Naive thymus-derived CD8-positive, alpha-beta T cell (primary cell): ENCODE measurements around the gene IDI1. TPM values are rescaled to one million over a fixed set of nuclear protein-coding genes. Genes with fewer than 3 reads are reported as not detected.
A peak's percentile ranks its signal among the peaks of the same experiment; 100 is the strongest.
"Not testable (repeated sequence)": the region's sequence is repeated elsewhere in the genome, so short reads cannot be mapped to it uniquely, and the experiment has no call there.

ENCODE experiments used
- ATAC-seq, 2 donors: fragments of 150-1000 bp; cut with Tn5 transposase in 1 of 2; sonication (Bioruptor Pico), chemical (Tn5 transposase) in 1 of 2; 1 replicate in 1 of 2; 2 replicates in 1 of 2; pipeline ENCODE4 v1.10.0; 2021; ENCODE audit warnings: mild to moderate bottlenecking in 2 of 2, moderate library complexity in 2 of 2
- POLR2A ChIA-PET: fragments of 350-600 bp; sonication (Branson Sonifier 250); formaldehyde crosslinking; loops from one replicate; lab custom pipeline; 2021; ENCODE audit warnings: antibody characterized with exemption; lab: Charles Lee
- DNase-seq, 10 donors: peaks; one replicate each; pipeline versions ENCODE4 v3.0.0 to v3.0.0-alpha.2; 2020 to 2022
- H3K27ac Mint-ChIP-seq, 10 donors: one replicate each; pipeline ENCODE4 v1.8.0; 2020 to 2022; ENCODE audit warnings: mild to moderate bottlenecking in 10 of 10, mixed read lengths in 10 of 10, moderate library complexity in 4 of 10, inconsistent platforms in 1 of 10
- H3K27me3 Mint-ChIP-seq, 5 donors: one replicate each; pipeline ENCODE4 v1.8.0; 2021 to 2022; ENCODE audit warnings: mixed read lengths in 5 of 5
- H3K36me3 Mint-ChIP-seq, 3 donors: one replicate each; pipeline ENCODE4 v1.8.0; 2020 to 2022; ENCODE audit warnings: mixed read lengths in 3 of 3, mild to moderate bottlenecking in 2 of 3, inconsistent platforms in 1 of 3
- H3K4me1 Mint-ChIP-seq, 4 donors: one replicate each; pipeline ENCODE4 v1.8.0; 2021 to 2022; ENCODE audit warnings: mixed read lengths in 4 of 4
- H3K4me3 Mint-ChIP-seq, 10 donors: one replicate each; pipeline ENCODE4 v1.8.0; 2020 to 2022; ENCODE audit warnings: mild to moderate bottlenecking in 10 of 10, mixed read lengths in 10 of 10, moderate library complexity in 6 of 10, inconsistent platforms in 1 of 10
- H3K9me3 Mint-ChIP-seq, 9 donors: one replicate each; pipeline ENCODE4 v1.8.0; 2020 to 2022; ENCODE audit warnings: mixed read lengths in 9 of 9, mild to moderate bottlenecking in 3 of 9, inconsistent platforms in 1 of 9, moderate library complexity in 1 of 9
- polyA plus RNA-seq, 3 donors: library from polyadenylated mRNA; unstranded; fragments of 300-500 nt; fragmentation: Illumina TruSeq; gene quantifications; one replicate each; pipeline ENCODE4 v1.2.3, GENCODE V29; 2021
- total RNA-seq, 8 experiments: library from RNA in 2 of 8; stranded (reverse) in 2 of 8; gene quantifications; one replicate each; pipeline ENCODE4 v1.2.3 and lab custom pipeline; 2021 to 2026

The IDI1 gene
- total and polyA plus RNA-seq, 5 experiments from 2014 or later: 29.0 to 53.5 (median 33.9) TPM

DNA sequence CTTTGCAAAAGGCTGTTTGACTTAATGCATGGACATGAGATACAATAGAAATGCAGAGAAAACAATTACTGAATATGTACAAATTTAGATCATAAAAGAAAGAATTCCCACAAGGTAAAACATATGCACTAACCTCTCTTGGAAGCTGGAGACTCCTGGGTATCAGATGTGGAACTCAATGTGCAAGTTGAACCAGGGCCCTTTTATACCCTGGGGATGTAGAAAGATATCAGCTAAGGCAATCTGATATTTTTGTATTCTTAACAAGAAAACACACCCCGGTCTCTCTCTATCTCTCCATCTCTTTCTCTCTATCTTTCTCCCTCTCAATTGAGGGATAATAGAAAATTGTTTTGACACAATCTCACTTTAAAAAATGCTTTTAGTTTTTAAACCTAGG is 23.2 kb downstream of the IDI1 start, which contains the start of gene IDI2:
Gene IDI2 (minus strand): TSS at position 177 of the 400 bp plus-strand sequence. CDS start 1,136 bp downstream, outside the sequence.
- H3K4me1 Mint-ChIP-seq: peaks cover 0 to 3% (median 0%) of the 10 kb centered on the region in 4 donors
- peaks cover 0 to under 1% (median 0%) of the 10 kb centered on the region in 3 donors for H3K36me3 Mint-ChIP-seq
- no peaks in the 10 kb centered on the region for H3K9me3 Mint-ChIP-seq
- H3K27ac Mint-ChIP-seq: no peak within 1 kb of the TSS
- POLR2A ChIA-PET: no interaction called here
- H3K4me3 Mint-ChIP-seq: no peak within 1 kb of the TSS
- H3K27me3 Mint-ChIP-seq: no peaks in the 10 kb centered on the region
- DNase-seq: no peak
- no peak for ATAC-seq

DNA sequence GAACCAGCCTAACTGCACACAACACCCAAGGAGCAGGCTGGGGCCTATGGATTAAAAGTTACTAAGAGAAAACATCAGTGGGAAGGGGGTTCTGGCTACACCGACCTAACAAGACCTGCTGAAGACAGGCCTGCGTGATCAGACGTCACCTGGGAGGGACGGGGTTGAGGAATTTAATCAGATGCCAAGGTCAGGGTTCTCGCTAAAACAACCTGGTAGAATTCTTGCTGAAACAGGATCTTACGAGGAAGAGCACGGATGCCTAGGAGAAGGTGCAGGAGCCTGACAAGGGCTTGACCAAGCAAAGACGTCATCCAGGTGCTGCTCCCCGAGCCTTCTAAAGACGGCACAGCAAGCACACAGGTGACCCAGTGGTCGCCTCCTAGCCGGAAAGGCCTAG is 24.8 kb downstream of the IDI1 start:
- Mint-ChIP-seq H3K4me3 (no peak overlapping the region), H3K9me3 (no peaks in the 10 kb centered on the region), H3K27me3 (no peaks in the 10 kb centered on the region), H3K36me3 (peaks cover 0 to 17% (median 1%) of the 10 kb centered on the region in 3 donors), H3K4me1 (peaks cover 0 to 3% (median 0%) of the 10 kb centered on the region in 4 donors), H3K27ac (peak overlapping the region in 1 of 10 donors; percentile 20)
- POLR2A ChIA-PET: no interaction called here
- no peak for DNase-seq
- no peak for ATAC-seq

DNA sequence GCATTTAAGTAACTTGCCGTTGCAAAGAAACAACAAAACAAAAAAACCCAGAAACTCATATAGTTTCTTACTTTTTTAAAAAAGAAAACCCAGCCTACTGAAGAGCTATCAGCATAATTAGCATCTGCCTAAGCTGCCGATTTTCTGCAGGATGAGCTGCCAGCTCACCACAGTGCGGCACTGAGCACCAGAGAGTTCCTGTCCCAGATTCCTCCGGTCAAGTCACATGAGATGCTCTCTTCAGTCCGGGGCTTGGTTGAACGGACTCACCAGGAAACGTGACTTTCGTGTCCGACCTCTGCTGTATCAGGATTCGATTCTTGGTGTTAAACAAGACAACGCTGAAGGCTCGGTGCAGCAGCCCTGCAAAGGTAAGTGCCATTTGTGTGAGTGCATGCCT is 26.5 kb downstream of the IDI1 start:
- Mint-ChIP-seq H3K9me3 (no peaks in the 10 kb centered on the region), H3K4me3 (no peak overlapping the region), H3K27me3 (no peaks in the 10 kb centered on the region), H3K4me1 (peaks cover 0 to 3% (median 0%) of the 10 kb centered on the region in 4 donors), H3K36me3 (peaks cover 0 to 34% (median 12%) of the 10 kb centered on the region in 3 donors), H3K27ac (no peak overlapping the region)
- POLR2A ChIA-PET: no interaction called here
- ATAC-seq (no peak), DNase-seq (no peak)

DNA sequence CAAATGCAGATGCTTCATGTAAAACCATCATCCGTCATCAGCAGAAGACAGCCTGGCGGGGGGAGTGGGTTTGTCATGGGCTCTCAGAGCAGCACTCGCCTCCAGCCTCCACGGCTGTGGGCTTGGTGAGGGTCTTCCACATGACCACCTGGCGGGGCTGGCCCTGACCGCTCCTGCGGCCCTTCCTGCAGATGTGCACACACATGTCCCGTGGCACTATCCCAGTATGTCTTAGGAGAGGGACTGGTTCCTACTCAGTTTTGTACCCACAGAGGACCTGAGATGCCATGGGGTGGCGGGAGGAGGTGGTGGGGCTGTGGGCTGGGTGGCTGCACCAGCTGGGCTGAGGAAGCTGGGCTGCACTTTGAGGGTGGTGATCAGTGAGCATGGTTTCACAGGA is 28.0 kb downstream of the IDI1 start:
- no peak overlapping the region for H3K4me3 Mint-ChIP-seq
- H3K9me3 Mint-ChIP-seq: no peaks in the 10 kb centered on the region
- peaks cover 5 to 48% (median 23%) of the 10 kb centered on the region in 3 donors for H3K36me3 Mint-ChIP-seq
- ATAC-seq (no peak), DNase-seq (no peak)
- no peaks in the 10 kb centered on the region for H3K27me3 Mint-ChIP-seq
- POLR2A ChIA-PET: interaction anchor here (0.9 to 1.4 kb wide), 2 partner anchors 27 to 42 kb away, joined by 3 read pairs; no protein-coding TSS in a partner anchor
- H3K4me1 Mint-ChIP-seq: peaks cover 0 to 3% (median 0%) of the 10 kb centered on the region in 4 donors
- H3K27ac Mint-ChIP-seq: peak overlapping the region in 1 of 10 donors; percentile 41

DNA sequence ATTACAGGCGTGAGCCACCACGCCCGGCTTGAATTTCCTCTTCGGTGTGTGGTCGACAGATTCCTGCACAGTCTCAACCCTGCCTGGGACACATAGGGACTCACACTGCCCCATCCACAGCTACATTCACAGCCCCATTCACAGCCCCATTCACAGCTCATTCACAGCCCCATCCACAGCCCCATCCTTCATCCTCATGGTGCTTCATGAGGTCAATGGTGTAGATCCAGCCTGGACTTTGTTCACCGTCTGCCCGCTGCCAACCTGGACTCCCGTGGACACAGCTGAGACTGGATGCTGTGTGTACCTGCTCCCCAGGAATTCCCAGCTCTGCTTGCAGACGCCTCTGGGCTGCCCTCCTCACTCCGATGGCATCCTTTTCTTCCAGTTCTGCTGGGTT is 28.5 kb downstream of the IDI1 start:
- Mint-ChIP-seq H3K4me3 (no peak overlapping the region), H3K9me3 (no peaks in the 10 kb centered on the region), H3K36me3 (peaks cover 5 to 52% (median 26%) of the 10 kb centered on the region in 3 donors), H3K27ac (peak overlapping the region in 3 of 10 donors; percentile 9 to 67 (median 60)), H3K27me3 (no peaks in the 10 kb centered on the region), H3K4me1 (peaks cover 0 to 3% (median 0%) of the 10 kb centered on the region in 4 donors)
- ATAC-seq (no peak), DNase-seq (no peak)
- POLR2A ChIA-PET: interaction anchor here (1.4 kb wide), 1 partner anchor 43 kb away, joined by 3 read pairs; no protein-coding TSS in a partner anchor

DNA sequence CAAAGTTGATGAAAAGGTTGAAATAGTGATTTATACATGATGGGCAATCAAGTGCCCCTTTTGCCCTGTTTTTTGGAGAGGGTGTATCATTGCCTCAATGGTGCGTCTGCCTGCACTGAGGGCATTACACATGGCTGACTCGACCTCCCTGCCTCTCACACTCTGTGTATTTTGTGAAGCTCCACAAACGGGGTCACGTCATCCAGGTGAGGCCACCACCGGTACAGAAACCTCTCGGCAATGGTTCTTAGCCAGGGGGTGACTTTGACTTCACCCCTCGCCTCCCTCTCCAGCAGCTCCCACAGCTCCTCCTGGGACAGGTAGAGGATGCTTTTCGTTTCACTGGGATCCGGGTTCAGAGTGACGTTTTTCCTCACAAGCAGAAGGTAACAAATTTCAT is 29.6 kb downstream of the IDI1 start:
- no peak for ATAC-seq
- POLR2A ChIA-PET: no interaction called here
- peak overlapping the region in 4 of 10 donors; percentile 10 to 67 (median 43) for H3K27ac Mint-ChIP-seq
- no peak for DNase-seq
- H3K36me3 Mint-ChIP-seq: peaks cover 5 to 58% (median 29%) of the 10 kb centered on the region in 3 donors
- H3K27me3 Mint-ChIP-seq: no peaks in the 10 kb centered on the region
- H3K9me3 Mint-ChIP-seq: no peaks in the 10 kb centered on the region
- peaks cover 0 to 3% (median 0%) of the 10 kb centered on the region in 4 donors for H3K4me1 Mint-ChIP-seq
- no peak overlapping the region for H3K4me3 Mint-ChIP-seq

DNA sequence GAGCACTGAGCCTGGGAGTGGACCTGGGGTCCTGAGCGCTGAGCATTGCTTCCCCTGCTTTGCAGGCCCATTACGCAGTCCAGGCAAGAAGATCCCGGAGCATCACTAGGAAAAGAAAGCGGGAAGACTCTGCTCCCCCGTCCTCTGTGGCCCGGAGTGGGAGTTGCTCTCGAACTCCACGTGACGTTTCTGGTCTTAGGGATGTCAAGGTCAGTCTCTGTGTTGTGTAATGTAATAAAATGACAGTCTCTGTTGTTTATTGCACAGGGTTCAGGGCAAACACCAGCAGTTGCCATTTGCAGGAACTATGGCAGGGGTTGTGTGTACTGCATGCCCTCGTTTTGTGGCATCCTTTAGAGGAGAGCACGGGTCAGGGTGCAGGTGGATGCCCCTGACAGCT is 33.2 kb downstream of the IDI1 start:
- no peak overlapping the region for H3K4me3 Mint-ChIP-seq
- POLR2A ChIA-PET: no interaction called here
- ATAC-seq (no peak), DNase-seq (no peak)
- H3K27me3 Mint-ChIP-seq: no peaks in the 10 kb centered on the region
- H3K36me3 Mint-ChIP-seq: peaks cover 9 to 94% (median 47%) of the 10 kb centered on the region in 3 donors
- H3K4me1 Mint-ChIP-seq: peaks cover 0 to 6% (median under 1%) of the 10 kb centered on the region in 4 donors
- no peak overlapping the region for H3K27ac Mint-ChIP-seq
- H3K9me3 Mint-ChIP-seq: no peaks in the 10 kb centered on the region

DNA sequence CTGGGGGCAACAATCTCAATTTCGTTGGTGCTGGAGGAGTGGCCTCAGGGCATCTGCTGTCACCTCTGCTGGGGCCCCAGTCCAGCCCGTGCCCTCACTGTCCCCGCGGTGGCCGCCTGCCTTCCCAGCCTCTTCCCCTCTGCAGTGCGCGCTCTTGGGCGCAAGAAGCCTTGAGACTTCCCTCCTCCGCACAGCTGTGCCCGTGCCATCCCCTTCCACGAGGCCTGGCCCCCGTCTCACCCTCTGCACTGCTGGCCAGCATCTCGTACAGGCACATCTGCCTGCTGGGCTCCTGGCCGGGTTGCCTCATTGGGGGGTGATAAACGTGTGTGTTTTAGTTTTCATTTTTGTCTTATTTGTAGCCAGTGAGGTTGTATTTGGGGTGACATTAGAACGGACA is 37.2 kb downstream of the IDI1 start:
- Mint-ChIP-seq H3K27ac (peak overlapping the region in 2 of 10 donors; percentile 34 to 52), H3K4me3 (no peak overlapping the region), H3K4me1 (peaks cover 2 to 7% (median 6%) of the 10 kb centered on the region in 4 donors), H3K36me3 (peaks cover 9 to 91% (median 49%) of the 10 kb centered on the region in 3 donors), H3K27me3 (no peaks in the 10 kb centered on the region), H3K9me3 (no peaks in the 10 kb centered on the region)
- DNase-seq (no peak), ATAC-seq (no peak)
- POLR2A ChIA-PET: no interaction called here

DNA sequence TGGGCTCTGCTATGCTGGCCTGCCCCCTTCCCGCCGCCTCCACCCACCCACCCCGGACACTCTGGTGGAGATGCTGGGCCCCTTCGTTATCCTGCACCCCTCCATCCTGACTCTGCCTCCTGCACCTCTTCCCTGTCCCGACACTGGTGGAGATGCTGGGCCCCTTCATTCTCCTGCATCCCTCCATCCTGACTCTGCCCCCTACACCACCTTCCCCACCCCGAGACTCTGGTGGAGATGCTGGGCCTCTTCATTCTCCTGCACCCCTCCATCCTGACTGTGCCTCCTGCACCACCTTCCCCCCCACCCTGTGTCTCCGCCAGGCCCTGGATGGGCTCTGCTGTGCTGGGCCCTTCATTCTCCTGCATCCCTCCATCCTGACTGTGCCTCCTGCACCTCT is 38.2 kb downstream of the IDI1 start:
- Mint-ChIP-seq H3K4me1 (peaks cover 2 to 7% (median 6%) of the 10 kb centered on the region in 4 donors), H3K4me3 (no peak overlapping the region), H3K9me3 (no peaks in the 10 kb centered on the region), H3K36me3 (peaks cover 9 to 91% (median 47%) of the 10 kb centered on the region in 3 donors), H3K27ac (peak overlapping the region in 2 of 10 donors; percentile 71 to 72), H3K27me3 (no peaks in the 10 kb centered on the region)
- DNase-seq: no peak
- POLR2A ChIA-PET: no interaction called here
- no peak for ATAC-seq

DNA sequence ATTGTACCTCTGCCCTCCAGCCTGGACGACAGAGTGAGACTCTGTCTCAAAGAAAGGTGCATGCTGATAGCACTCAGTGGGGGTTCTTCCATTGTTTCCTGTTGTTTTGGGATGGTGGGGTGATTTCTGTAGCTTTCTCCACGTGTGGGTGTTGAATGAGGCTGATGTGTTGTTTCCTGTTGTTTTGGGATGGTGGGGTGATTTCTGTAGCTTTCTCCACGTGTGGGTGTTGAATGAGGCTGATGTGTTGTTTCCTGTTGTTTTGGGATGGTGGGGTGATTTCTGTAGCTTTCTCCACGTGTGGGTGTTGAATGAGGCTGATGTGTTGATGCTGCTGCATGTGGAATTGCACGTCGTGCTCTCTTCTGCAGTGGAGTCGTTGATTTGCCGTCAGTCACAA is 39.0 kb downstream of the IDI1 start:
- H3K4me3 Mint-ChIP-seq, ATAC-seq, H3K9me3 Mint-ChIP-seq, H3K4me1 Mint-ChIP-seq, POLR2A ChIA-PET, H3K27me3 Mint-ChIP-seq: not testable (repeated sequence)
- peak in 1 of 10 donors; percentile 9 for DNase-seq
- H3K36me3 Mint-ChIP-seq: peaks cover 9 to 95% (median 51%) of the 10 kb centered on the region in 3 donors
- H3K27ac Mint-ChIP-seq: peak overlapping the region in 5 of 10 donors; percentile 4 to 78 (median 50)

DNA sequence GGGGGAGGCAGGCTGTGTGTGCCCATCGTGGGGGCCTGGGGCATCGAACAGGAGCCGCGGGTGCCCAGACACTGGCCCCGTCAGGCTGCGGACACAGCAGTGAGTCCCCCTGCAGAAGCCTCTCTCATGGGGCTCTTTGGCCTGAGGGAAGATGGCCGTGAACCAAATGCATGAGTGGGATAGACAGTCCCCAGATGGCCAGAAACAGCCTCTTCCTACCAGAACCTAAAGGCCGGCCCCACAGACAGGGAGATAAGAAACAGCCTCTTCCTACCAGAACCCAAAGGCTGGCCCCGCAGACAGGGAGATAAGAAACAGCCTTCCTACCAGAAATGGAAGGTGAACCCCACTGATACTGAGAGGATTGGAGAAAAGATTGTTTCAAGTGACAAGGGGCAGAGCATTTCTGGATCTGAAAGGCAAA is 39.8 kb downstream of the IDI1 start:
- DNase-seq (no peak), ATAC-seq (no peak)
- no peaks in the 10 kb centered on the region for H3K9me3 Mint-ChIP-seq
- no peak overlapping the region for H3K27ac Mint-ChIP-seq
- no peak overlapping the region for H3K4me3 Mint-ChIP-seq
- H3K36me3 Mint-ChIP-seq: peaks cover 9 to 94% (median 48%) of the 10 kb centered on the region in 3 donors
- no peaks in the 10 kb centered on the region for H3K27me3 Mint-ChIP-seq
- peaks cover 2 to 9% (median 6%) of the 10 kb centered on the region in 4 donors for H3K4me1 Mint-ChIP-seq
- POLR2A ChIA-PET: no interaction called here

DNA sequence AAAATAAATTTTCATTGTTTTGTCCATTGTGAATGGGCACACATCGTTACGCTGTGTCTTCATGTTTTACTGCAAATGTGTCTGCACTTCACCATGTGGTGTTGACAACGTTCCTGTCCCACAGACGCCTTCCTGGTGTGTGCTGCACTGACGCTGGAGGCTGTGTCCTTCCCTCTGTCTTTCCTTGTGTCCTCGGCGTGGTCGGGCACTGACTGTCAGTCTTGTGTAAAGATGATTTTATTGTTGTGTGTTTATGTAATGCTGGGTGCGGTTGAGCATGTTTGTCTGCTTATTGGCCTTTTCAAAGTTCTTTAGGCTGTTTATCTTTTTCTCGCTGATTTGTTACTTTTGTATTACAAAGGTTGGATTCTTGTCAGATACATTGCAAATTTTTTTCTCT is 41.3 kb downstream of the IDI1 start:
- Mint-ChIP-seq H3K36me3 (peaks cover 16 to 94% (median 57%) of the 10 kb centered on the region in 3 donors), H3K4me3 (no peak overlapping the region), H3K9me3 (peaks cover 0 to 9% (median 5%) of the 10 kb centered on the region in 9 donors), H3K27me3 (no peaks in the 10 kb centered on the region), H3K27ac (peak overlapping the region in 3 of 10 donors; percentile 57 to 75 (median 66)), H3K4me1 (peaks cover 2 to 16% (median 15%) of the 10 kb centered on the region in 4 donors)
- DNase-seq (no peak), ATAC-seq (no peak)
- POLR2A ChIA-PET: no interaction called here

DNA sequence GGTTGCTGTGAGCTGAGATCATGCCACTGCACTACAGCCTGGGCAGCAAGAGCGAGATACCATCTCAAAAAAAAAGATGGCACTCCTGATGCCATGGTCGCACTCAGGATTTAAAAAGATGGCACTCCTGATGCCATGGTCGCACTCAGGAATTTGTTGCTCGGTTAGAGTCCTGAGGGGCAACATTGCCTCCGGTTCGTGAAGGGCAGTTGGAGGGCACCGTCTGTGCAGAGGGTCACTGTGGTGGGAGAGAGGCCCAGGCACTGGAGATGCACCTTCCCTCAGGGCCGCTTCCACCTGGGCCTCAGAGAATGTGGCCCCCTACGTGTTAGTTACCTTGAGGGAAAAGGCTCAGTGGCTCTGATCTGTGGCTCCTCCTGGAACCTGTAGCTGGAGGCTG is 42.3 kb downstream of the IDI1 start:
- DNase-seq (no peak), ATAC-seq (no peak)
- H3K27me3 Mint-ChIP-seq: no peaks in the 10 kb centered on the region
- no peak overlapping the region for H3K27ac Mint-ChIP-seq
- POLR2A ChIA-PET: no interaction called here
- peaks cover 2 to 19% (median 14%) of the 10 kb centered on the region in 4 donors for H3K4me1 Mint-ChIP-seq
- H3K9me3 Mint-ChIP-seq: peaks cover 5 to 16% (median 10%) of the 10 kb centered on the region in 9 donors
- peaks cover 23 to 94% (median 58%) of the 10 kb centered on the region in 3 donors for H3K36me3 Mint-ChIP-seq
- no peak overlapping the region for H3K4me3 Mint-ChIP-seq
